ENCODE measurements around the gene PCDH1. TPM values are rescaled to one million over a fixed set of nuclear protein-coding genes. Genes with fewer than 3 reads are reported as not detected.
"Not testable (repeated sequence)": the region's sequence is repeated elsewhere in the genome, so short reads cannot be mapped to it uniquely, and the experiment has no call there.

Gene PCDH1
- total RNA-seq, 1 experiment from 2014 or later: 3.8 TPM

DNA sequence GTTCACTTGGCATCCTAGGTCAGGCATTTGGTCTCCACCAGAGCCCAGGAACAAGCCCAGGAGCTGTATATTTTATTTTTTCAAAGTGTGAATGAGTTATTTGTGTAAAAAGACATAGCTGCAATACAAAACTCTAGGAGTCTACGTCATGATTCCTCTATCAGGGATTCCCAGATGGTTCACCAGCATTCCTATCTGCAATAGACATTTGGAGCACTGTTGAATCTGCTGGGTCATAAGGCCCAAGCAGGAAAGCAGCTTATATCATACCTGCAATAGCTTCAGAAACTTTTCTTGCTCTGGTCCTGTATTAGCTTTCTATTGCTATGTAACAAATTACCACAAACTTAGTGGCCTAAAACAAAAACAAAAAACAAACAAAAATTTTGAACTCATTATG is 28.8 kb upstream of the PCDH1 start:
- H3K4me3 ChIP-seq: no peak overlapping the region
- H3K9me3 ChIP-seq: 0 out of 2 replicates have a peak, but pooled peaks cover 2% of the 10 kb centered on the region
- H3K36me3 ChIP-seq: no peaks in the 10 kb centered on the region
- H3K27me3 ChIP-seq: no peaks in the 10 kb centered on the region
- no peak for DNase-seq

DNA sequence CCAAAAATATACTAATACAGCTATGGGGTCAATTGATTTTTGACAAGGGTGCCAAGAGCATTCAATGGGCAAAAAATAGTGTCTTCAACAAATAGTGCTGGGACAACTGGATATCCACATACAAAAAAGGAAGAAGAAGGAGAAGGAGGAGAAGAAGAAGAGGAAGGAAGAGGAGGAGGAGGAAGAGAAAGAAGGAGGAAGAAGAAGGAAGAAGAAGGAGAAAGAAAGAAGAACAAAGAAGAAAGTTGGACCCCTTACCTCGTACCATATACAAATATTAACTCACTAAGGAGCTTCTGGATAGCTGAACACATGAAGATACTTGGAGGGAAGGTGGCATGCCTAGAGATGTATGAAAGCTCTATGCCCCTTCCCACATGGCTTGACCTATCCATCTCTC is 28.3 kb upstream of the PCDH1 start:
- DNase-seq: no peak
- H3K4me3 ChIP-seq: no peak overlapping the region
- H3K36me3 ChIP-seq: no peaks in the 10 kb centered on the region
- H3K27me3 ChIP-seq: no peaks in the 10 kb centered on the region
- 0 out of 2 replicates have a peak, but pooled peaks cover 2% of the 10 kb centered on the region for H3K9me3 ChIP-seq

DNA sequence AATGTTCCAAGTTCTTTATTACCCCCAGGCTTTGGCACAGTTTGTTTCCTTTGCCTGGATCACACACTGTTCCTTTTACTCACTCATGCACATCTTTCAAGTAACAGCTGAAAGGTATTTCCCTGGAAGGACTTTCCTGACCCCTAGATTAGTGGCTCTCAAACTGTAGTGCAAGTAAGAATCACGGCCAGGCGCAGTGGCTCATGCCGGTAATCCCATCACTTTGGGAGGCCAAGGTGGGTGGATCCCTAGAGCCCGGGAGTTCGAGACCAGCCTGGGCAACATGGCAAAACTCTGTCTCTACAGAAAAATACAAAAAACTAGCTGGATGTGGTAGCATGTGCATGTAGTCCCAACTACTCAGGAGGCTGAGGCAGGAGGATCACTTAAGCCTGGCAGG is 26.3 kb upstream of the PCDH1 start:
- Histone ChIP-seq H3K9me3 (0 out of 2 replicates have a peak, but pooled peaks cover 2% of the 10 kb centered on the region), H3K36me3 (no peaks in the 10 kb centered on the region), H3K4me3 (no peak overlapping the region), H3K27me3 (no peaks in the 10 kb centered on the region)
- no peak for DNase-seq

DNA sequence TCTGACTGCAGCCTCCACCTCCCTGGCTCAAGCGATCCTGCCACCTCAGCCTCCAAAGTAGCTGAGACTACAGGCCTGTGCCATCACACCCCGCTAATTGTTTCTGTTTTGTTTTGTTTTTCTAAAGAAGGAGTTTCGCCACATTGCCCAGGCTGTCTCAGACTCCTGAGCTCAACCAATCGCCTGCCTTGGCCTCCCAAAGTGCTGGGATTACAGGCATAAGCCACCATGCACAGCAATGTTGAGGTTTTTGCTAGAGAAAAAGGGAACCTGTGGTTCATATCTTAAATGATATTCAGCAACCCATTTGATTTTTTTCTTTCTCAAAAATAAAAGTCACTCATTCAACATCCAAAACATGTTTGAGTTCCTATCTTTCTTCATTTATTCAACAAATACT is 25.1 kb upstream of the PCDH1 start:
- no peaks in the 10 kb centered on the region for H3K27me3 ChIP-seq
- no peaks in the 10 kb centered on the region for H3K9me3 ChIP-seq
- no peaks in the 10 kb centered on the region for H3K36me3 ChIP-seq
- DNase-seq: no peak
- H3K4me3 ChIP-seq: no peak overlapping the region

DNA sequence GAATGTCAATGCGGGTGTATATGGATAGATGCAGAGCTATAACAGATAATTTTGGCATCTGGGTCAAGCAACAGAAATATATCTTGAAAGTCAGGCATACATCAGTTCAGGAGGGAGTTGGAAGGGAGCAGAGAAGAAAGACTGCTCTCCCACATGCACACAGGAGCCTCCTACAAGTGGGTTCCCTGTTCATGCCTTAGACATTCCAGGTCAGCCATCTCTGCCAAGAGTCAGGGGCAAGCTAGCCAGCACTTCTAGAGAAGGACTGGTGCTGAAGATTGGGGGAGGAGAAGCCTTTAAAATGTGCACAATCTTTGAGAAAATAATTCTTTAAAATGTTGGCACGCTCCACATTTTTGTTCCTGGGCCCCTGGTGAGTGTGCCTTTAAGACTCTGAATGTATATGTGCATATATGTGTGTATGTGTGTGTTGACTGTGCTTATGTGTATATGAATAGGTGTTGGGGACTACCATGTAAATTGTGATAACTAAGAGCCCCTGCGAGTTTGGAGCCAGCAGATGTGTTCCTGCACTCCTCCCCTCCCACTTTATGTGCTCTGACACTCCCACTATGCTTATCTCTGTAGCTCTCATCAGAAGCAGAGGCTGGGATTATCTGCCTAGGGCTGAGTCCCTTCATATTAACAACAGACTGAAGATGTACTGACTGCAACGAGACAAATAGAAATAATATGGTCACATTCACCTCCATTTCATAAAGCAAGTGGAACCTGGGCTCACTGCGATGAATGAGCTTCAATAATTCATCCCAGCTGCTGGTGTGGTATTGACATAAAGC is 24.0 kb upstream of the PCDH1 start:
- Histone ChIP-seq H3K36me3 (no peaks in the 10 kb centered on the region), H3K4me3 (no peak overlapping the region), H3K9me3 (no peaks in the 10 kb centered on the region), H3K27me3 (no peaks in the 10 kb centered on the region)
- DNase-seq: no peak

DNA sequence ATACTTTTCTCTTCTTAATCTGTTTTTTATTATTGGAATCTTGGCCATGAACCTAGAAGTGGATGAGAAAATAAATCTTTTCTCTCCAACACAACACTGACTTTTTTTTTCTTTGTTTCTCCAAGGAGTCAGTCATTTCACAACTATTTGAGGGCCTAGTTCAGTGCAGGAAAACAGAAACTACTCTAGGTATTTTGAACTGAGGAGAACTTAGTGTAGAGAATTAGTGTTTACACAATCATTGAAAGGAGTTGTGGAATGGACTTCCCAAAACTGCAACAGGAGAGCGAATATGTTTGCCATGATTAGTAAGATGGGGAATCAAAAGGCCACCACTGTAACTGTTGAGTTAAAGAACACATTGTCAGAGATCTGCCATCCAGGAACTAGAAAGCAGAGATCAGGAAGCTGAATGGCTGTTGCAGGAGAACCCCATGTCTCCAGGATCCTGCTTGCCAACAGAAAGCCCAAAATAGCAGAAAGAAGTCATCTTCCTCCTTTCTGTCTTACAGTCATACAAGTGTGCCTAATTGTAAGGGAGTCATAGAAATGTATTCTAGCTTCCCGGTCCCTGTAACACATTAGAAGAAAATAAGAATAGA is 20.3 kb upstream of the PCDH1 start:
- Histone ChIP-seq H3K4me3 (no peak overlapping the region), H3K27me3 (no peaks in the 10 kb centered on the region), H3K9me3 (no peaks in the 10 kb centered on the region), H3K36me3 (no peaks in the 10 kb centered on the region)
- no peak for DNase-seq

DNA sequence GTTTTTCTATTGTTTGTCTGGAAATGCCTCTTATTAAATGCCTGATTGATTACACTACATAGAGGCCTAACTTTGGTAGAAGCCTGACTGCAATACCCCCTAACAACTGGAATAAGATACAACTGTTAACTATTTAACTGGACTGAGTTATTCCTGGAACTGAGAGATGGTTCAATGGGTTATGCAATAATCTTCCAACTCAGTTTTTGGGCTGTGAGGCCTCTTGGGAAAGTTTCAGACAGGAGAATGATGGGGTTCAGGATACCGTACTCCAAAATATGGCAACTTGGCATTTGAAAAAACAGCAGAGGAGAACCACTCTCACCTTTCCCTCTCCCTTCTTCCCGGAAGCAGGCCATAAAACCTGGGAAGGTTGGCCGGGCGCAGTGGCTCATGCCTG is 19.2 kb upstream of the PCDH1 start:
- no peak overlapping the region for H3K4me3 ChIP-seq
- H3K9me3 ChIP-seq: no peaks in the 10 kb centered on the region
- no peaks in the 10 kb centered on the region for H3K36me3 ChIP-seq
- H3K27me3 ChIP-seq: no peaks in the 10 kb centered on the region
- DNase-seq: no peak

DNA sequence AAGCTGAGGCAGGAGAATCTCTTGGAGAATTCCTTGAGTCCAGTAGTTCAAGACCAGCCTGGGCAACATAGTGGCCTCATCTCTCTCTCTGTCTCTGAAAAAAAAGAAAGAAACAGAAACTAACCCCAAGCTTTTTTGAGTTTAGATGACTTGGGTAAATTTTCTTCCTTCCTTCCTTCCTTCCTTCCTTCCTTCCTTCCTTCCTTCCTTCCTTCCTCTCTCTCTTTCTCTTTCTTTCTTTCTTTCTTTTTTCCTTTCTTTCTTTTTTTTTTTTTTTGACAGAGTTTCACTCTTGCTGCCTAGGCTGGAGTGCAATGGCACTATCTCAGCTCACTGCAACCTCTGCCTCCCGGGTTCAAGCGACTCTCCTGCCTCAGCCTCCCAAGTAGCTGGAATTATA is 12.2 kb upstream of the PCDH1 start:
- not testable (repeated sequence) for H3K36me3 ChIP-seq, H3K9me3 ChIP-seq, H3K4me3 ChIP-seq, H3K27me3 ChIP-seq, DNase-seq

DNA sequence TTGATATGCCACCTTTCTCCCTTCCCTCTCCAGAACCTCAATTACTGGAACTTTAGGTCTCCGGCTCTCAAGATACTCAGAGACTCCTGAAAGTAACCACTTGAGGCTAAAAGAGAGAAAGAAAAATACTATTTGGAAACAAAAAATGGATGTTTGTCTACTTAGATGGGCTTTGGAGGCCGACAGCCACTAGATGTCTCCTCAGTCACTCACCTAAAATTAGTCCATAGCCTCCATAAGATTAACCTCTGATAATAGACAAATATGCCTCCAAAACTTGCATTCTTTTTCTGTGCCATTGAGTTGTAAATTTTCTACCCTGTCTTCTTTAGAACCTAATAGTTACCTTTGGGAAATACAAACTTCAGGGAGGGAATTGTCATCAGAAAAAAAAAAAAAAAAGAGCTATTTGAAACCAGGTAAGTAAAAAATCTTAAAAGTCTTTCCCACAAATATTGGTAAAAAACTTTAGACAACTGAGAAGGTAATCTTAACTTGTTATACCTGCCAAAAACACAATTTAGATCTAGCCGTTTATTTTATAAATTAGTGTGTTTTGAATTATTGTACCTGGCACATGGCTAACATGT is 11.2 kb upstream of the PCDH1 start:
- H3K9me3 ChIP-seq: no peaks in the 10 kb centered on the region; the same call in 1 of the 2 replicates

DNA sequence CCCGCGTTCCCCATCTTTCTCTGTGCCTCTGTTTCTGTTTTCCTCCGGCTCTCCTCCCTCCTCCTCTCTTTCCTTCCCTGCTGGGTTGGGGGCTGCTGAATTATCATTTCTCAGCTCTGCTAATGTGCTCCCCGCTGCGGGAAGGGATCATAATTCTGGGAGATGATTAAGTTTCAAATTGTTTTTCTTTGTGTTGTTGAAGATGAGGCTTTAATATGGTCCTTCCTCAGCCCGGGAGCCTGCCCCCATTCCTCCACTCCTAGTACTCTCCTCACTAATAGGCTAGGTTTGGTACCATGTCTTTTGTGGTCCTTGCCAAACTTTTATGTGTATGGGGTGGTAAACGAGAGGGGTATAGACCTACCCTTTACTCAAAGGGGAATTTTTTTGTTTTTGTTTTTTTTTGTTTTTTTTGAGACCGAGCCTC is 5.7 kb upstream of the PCDH1 start:
- Histone ChIP-seq H3K4me3 (no peak overlapping the region), H3K9me3 (no peaks in the 10 kb centered on the region; the same call in 1 of the 2 replicates), H3K27me3 (peaks cover 53% of the 10 kb centered on the region), H3K36me3 (no peaks in the 10 kb centered on the region)
- no peak for DNase-seq

More for the DNA sequence above, 11.2 kb upstream of the PCDH1 start:
- no peak overlapping the region for H3K4me3 ChIP-seq
- no peak for DNase-seq
- H3K36me3 ChIP-seq: no peaks in the 10 kb centered on the region
- H3K27me3 ChIP-seq: peaks cover 17% of the 10 kb centered on the region

DNA sequence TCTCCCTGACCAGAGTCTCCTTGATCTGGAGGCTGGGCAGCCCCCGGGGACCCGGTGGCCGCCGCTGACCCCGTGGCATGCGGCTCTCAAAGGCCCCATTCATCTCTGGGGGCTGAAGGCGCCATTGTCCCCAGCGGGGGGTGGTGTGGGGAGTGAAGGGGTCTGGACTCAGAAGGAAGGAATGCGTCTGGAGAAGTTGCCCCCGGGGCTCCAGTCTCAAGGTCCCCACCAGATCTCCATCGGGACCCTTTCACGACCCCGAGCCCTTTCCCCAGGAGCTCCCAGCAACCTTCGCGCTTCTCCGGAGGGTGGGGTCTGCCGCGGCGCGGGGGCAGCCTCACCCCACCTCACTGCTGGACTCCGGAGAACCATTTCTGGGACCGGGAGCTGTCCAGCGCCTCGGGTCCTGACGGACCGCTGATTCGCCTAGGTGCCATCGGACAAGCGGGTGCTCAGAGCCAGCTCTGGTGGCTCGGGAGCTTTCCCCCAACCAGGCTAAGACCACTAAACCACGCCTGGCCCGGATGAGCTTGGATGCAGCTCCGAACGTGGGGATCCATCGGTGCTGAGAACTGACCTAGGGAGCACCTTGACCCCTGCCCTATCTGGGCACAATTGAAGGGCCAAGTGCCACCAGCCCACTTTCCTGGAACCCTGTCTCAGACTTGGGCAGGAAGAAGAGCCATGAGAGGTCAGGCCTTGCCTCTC is 5.1 kb upstream of the PCDH1 start:
- Histone ChIP-seq H3K4me3 (no peak overlapping the region), H3K9me3 (no peaks in the 10 kb centered on the region; the same call in 1 of the 2 replicates), H3K27me3 (peaks cover 58% of the 10 kb centered on the region), H3K36me3 (no peaks in the 10 kb centered on the region)
- peak; percentile 53 for DNase-seq

DNA sequence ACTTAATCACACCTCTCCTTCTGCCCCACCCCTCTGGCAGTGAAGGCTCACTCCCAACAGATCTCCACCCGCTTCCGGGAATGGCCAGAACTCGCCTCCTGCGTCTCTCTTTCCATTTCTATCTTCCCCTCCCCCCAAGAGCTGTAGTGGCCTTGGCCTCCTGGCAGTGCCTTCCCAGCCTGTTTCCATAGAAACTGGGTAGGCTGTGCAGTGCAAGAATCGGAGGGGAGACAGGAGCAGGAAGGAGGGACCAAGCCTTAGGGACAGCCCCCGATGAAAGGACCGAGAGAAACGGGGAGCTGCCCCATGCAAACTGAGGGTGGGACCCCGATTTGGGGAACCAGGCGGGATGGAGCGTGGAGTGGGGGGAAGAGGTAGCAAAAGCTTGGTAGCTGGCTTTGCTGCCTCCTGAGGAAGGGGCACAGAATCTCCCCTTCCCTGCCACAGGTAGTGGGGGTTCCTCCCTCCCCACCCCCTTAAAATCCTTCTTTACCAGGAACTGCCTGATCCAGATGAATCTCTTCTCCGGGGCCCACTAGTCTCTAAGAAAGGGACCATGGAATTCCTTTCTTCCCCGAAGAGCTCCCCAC is 4.5 kb upstream of the PCDH1 start:
- Histone ChIP-seq H3K9me3 (no peaks in the 10 kb centered on the region; the same call in 1 of the 2 replicates), H3K4me3 (no peak overlapping the region), H3K27me3 (peaks cover 62% of the 10 kb centered on the region), H3K36me3 (no peaks in the 10 kb centered on the region)
- DNase-seq: no peak

DNA sequence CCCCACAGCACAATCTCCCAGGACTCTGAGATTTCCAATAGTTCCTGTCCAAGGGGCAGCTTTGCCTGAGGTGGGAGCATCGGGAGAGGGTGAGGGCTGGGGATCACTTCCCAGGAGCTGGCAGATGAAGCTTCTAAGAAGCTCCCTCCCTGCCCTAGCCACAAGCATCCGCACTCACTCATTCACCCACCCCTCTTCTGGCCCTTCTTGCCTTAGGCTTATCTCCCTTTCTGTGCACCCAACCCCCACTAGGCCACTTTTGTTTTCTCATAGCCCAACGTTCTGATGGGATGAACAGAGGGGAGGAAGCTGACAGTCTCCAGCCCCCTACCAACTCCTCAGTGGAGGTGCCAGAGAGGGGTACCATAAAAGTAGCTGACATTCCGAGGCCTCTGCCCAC is 3.7 kb upstream of the PCDH1 start:
- H3K27me3 ChIP-seq: peaks cover 70% of the 10 kb centered on the region

DNA sequence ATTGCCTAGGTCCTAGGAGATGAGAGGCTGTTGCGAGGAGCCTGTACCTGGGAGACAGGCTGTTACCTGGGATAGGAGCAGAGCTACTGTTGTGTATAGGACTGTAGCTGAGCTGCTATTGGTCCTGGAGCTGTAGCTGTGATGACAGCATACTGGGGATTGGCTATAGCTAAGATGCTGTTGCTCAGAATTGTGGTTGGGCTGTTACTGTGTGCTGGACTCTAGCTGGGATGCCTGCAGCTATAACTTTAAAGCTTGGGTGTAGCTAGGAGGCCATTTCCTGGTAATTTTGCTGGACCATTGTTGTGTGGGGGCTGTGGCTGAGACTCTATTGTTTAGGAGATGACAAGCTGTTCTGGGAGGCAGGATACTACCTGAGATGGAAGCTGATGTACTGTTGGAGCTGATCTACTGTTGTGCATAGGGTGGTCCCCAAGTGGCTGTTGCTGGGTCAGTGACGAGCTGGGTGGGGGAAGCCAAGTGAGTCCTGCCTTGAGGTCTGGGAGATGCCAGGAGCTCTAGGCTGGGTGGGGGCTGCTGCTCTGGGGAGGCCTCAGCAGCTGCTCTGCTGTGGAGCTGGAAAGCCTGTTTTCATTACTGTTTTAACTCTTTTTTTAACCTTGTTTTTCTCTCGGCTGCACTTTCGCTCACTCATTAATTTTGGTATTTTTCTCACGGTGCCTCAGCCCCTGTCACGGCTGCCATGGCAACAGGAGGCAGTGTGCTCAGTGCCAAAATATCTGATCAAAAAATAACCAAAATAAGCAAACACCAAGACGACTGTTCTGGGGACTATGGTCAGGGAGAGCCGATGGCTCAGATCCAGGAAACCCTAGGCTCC is 3.0 kb upstream of the PCDH1 start:
- no peak for DNase-seq
- peaks cover 75% of the 10 kb centered on the region for H3K27me3 ChIP-seq
- no peaks in the 10 kb centered on the region; the same call in 1 of the 2 replicates for H3K9me3 ChIP-seq

More for the DNA sequence above, 3.7 kb upstream of the PCDH1 start:
- no peaks in the 10 kb centered on the region; the same call in 1 of the 2 replicates for H3K9me3 ChIP-seq
- DNase-seq: no peak
- H3K36me3 ChIP-seq: no peaks in the 10 kb centered on the region
- no peak overlapping the region for H3K4me3 ChIP-seq

DNA sequence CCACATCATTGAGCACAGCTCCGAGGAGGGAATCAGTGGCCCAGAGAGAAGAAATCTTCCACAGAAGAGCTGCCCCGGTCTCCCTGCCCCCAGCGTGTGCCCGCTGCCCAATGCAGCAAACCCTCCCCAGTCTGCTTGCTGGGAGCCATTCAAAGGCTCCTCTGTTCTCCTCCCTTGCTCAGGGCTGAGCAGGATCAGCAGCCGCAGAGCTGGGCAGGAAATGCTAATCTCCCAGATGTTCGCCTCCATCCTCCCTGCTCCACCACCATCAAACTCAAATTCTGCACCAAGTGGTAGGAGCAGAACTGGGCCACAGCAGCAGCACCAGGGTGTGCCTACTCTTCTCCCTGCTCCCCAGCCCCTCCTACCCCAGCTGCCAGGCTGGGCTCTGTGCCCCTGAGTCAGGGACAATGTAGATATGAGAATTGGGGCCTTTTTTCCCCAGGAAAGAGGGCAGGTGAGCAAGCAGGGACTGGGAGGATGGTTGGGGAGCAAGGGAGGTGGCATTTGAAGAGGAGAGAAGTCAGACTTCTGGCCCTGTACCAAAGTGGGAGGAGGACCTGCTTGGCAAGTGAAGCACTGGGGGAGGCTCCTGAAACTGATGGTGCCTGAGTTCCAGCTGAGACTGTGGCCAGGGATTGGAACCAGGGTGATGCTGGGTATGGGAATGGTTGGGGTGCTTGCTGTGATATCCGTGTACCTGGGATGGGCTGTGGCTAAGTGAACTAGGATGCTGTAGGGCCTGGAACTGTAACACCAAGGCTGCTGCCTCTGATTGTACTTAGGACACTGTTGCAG is 1.9 kb upstream of the PCDH1 start:
- Histone ChIP-seq H3K4me3 (no peak overlapping the region), H3K9me3 (no peaks in the 10 kb centered on the region; the same call in 1 of the 2 replicates), H3K36me3 (no peaks in the 10 kb centered on the region), H3K27me3 (peaks cover 77% of the 10 kb centered on the region)
- no peak for DNase-seq

More for the DNA sequence above, 3.0 kb upstream of the PCDH1 start:
- H3K36me3 ChIP-seq: no peaks in the 10 kb centered on the region
- H3K4me3 ChIP-seq: no peak overlapping the region
